ENCODE data around the gene TCN2. TPM values are rescaled to one million over a fixed set of nuclear protein-coding genes. Genes with fewer than 3 reads are reported as not detected.

The TCN2 gene
- total and polyA plus RNA-seq, 9 of the 15 experiments (the other 6 are each of a cell fraction or from before 2014, with no cell fraction given) = 0.88 to 5.4 (median 1.7) TPM

DNA sequence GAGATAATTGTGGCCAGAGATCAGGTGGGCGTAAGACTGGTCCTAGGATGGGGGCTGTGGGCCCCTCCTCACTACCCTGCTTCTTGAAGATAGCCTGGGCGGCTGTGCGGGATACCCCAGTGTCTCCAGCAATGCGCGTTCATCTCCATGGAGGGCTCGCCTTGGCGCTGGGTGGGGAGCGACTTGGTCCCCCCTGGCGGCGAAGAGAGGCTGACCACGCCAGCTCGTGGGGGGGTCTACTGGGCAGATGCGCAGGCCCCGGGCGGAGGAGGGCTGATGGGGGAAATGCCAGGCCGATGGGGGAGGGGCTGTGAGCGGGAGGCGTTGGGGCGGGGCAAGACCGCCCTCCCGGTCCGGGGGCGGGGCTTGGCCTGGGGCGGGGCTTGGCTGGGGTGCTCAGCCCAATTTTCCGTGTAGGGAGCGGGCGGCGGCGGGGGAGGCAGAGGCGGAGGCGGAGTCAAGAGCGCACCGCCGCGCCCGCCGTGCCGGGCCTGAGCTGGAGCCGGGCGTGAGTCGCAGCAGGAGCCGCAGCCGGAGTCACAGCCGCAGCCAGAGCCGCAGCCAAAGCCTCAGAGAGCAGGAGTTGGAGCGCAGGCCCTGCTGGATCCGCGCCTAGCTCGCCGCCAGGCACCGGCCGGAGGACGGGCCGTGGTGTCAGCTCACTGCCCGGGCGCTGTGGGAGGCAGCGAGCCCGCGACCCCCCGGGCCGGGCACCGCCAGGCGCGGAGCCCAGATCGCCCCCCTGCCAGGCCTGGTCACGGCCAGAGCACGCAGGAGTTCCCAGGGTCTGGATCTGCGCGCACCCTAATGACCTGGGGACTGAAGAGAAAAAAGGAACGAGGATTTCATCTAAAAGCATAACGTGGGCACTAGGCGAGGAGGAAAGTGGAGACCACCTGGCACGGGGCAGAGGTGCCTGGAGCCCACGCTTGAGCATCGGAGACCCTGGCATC, 28.6 kb downstream of the TCN2 start, which contains the start of gene SLC35E4 (continued):
- TF ChIP-seq, protein P1, sequence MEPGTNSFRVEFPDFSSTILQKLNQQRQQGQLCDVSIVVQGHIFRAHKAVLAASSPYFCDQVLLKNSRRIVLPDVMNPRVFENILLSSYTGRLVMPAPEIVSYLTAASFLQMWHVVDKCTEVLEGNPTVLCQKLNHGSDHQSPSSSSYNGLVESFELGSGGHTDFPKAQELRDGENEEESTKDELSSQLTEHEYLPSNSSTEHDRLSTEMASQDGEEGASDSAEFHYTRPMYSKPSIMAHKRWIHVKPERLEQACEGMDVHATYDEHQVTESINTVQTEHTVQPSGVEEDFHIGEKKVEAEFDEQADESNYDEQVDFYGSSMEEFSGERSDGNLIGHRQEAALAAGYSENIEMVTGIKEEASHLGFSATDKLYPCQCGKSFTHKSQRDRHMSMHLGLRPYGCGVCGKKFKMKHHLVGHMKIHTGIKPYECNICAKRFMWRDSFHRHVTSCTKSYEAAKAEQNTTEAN (CRISPR knock-in tag; IDR thresholded peaks at IDR 0.05) = no peak
- TF ChIP-seq LARP7 (IDR thresholded peaks at IDR 0.05) = no peak
- TF ChIP-seq SRSF1 (IDR thresholded peaks at IDR 0.05; ENCODE audit: low read depth, low read length) = no peak
- TF ChIP-seq, protein P2, sequence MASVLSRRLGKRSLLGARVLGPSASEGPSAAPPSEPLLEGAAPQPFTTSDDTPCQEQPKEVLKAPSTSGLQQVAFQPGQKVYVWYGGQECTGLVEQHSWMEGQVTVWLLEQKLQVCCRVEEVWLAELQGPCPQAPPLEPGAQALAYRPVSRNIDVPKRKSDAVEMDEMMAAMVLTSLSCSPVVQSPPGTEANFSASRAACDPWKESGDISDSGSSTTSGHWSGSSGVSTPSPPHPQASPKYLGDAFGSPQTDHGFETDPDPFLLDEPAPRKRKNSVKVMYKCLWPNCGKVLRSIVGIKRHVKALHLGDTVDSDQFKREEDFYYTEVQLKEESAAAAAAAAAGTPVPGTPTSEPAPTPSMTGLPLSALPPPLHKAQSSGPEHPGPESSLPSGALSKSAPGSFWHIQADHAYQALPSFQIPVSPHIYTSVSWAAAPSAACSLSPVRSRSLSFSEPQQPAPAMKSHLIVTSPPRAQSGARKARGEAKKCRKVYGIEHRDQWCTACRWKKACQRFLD (CRISPR knock-in tag; IDR thresholded peaks at IDR 0.05) = no peak
- no peak for TF ChIP-seq NFRKB (IDR thresholded peaks at IDR 0.05; ENCODE audit: low read depth)
- TF ChIP-seq NR2F6 (CRISPR knock-in tag; IDR thresholded peaks at IDR 0.05) = no peak
- TF ChIP-seq ZNF644 (tag; IDR thresholded peaks at IDR 0.05; ENCODE audit: low read depth) = no peak
- peak; percentile 44; the same call in 1 of the 2 replicates for TF ChIP-seq POLR2A (conservative IDR thresholded peaks at IDR 0.05)
- TF ChIP-seq, protein P3, sequence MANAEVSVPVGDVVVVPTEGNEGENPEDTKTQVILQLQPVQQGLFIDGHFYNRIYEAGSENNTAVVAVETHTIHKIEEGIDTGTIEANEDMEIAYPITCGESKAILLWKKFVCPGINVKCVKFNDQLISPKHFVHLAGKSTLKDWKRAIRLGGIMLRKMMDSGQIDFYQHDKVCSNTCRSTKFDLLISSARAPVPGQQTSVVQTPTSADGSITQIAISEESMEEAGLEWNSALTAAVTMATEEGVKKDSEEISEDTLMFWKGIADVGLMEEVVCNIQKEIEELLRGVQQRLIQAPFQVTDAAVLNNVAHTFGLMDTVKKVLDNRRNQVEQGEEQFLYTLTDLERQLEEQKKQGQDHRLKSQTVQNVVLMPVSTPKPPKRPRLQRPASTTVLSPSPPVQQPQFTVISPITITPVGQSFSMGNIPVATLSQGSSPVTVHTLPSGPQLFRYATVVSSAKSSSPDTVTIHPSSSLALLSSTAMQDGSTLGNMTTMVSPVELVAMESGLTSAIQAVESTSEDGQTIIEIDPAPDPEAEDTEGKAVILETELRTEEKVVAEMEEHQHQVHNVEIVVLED (CRISPR knock-in tag; IDR thresholded peaks at IDR 0.05) = no peak
- TF ChIP-seq CBFA2T3 (IDR thresholded peaks at IDR 0.05) = no peak
- TF ChIP-seq, protein P4, sequence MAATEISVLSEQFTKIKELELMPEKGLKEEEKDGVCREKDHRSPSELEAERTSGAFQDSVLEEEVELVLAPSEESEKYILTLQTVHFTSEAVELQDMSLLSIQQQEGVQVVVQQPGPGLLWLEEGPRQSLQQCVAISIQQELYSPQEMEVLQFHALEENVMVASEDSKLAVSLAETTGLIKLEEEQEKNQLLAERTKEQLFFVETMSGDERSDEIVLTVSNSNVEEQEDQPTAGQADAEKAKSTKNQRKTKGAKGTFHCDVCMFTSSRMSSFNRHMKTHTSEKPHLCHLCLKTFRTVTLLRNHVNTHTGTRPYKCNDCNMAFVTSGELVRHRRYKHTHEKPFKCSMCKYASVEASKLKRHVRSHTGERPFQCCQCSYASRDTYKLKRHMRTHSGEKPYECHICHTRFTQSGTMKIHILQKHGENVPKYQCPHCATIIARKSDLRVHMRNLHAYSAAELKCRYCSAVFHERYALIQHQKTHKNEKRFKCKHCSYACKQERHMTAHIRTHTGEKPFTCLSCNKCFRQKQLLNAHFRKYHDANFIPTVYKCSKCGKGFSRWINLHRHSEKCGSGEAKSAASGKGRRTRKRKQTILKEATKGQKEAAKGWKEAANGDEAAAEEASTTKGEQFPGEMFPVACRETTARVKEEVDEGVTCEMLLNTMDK (IDR thresholded peaks at IDR 0.05; ENCODE audit: borderline replicate concordance, insufficient read depth, low read depth, low read length, poor library complexity, severe bottlenecking) = peak; percentile 2
- no peak for TF ChIP-seq ETV6 (IDR thresholded peaks at IDR 0.05; ENCODE audit: borderline replicate concordance in 1 of 2, low read depth in 2 of 2, low read length in 1 of 2)
- TF ChIP-seq ETV6 (CRISPR knock-in tag; IDR thresholded peaks at IDR 0.05; ENCODE audit: borderline replicate concordance) = no peak

Measured in K562 (cell line).